IPS-18c (cell line): ENCODE data around the gene DPP10.
"Not testable (repeated sequence)": the region's sequence is repeated elsewhere in the genome, so short reads cannot be mapped to it uniquely, and the experiment has no call there.

Source experiments
- H3K4me3 ChIP-seq: 2 replicates; pipeline ENCODE4 v1.7.0; 2013; ENCODE audit warnings: low read depth, mild to moderate bottlenecking, low read length, moderate library complexity; ENCODE audit not compliant: insufficient read depth
- H3K9me3 ChIP-seq: one replicate; pipeline ENCODE4 v1.6.1; 2013; ENCODE audit warnings: mild to moderate bottlenecking, low read length, moderate library complexity; ENCODE audit not compliant: control insufficient read depth, insufficient read depth

The DPP10 gene

GRCh38 chr2:114488841-114489530 is 46.5 kb downstream of the DPP10 start:
- no peak overlapping the region for H3K4me3 ChIP-seq
- H3K9me3 ChIP-seq, result no peaks in the 10 kb centered on the region

GRCh38 chr2:114495046-114495445 is 52.6 kb downstream of the DPP10 start:
- Histone ChIP-seq H3K9me3 (no peaks in the 10 kb centered on the region), H3K4me3 (no peak overlapping the region)

DNA sequence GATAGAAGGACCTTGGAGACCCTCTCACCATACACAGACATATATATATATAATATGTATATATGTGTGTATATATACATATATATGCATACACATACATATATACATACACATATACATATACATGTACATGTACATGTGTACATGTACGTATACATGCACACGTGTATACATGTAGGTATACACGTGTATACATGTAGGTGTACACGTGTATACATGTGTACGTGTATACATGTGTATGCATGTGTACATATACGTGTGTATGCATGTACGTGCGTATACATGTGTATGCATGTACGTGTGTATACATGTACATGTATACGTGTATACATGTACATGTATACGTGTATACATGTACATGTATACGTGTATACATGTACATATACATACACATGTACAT is 54.5 kb downstream of the DPP10 start:
- Histone ChIP-seq H3K9me3 (no peaks in the 10 kb centered on the region), H3K4me3 (no peak overlapping the region)

- H3K4me3 ChIP-seq, result no peak overlapping the region
- H3K9me3 ChIP-seq, result no peaks in the 10 kb centered on the region
These were observed 56.7 kb downstream of the DPP10 start for GRCh38 chr2:114499101-114499500.

DNA sequence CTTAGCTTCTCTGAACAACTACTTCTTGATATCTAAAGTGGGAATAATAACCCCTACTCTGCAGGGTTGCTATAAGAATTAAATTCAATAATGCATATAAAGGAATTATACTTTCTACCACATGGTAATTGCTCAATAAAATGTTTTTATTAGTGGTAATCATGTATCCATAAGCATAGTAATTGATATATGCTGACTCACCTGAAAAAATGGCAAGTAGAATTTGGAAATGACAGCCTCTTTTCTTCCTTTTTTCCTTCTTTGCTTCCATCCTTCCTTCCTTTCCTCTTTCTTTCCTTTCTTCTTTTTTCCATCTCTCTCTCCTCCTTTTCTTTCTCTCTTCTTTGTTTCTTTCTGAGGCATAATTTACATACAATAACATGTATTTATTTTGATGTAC is 65.3 kb downstream of the DPP10 start:
- Histone ChIP-seq H3K4me3 (no peak overlapping the region), H3K9me3 (peaks cover 3% of the 10 kb centered on the region)

DNA sequence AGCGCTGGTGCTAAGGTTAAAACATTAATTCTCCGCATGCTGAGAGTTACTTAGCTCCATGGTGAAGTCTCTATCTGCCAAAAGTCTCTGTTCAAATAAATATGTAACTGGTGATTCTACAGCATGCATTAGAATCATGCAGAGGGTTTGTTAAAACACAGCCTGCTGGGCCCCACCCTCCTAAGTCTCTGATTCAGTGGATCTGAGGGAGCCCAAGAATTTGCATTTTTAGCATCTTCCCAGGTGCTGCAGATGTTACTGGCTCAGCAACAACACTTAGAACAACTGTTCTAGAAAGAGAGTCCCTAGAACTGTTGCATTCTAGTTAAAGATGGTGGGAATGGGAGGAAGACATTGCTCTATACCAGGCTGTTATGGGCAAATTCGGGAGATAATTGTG is 73.4 kb downstream of the DPP10 start:
- no peaks in the 10 kb centered on the region for H3K9me3 ChIP-seq
- H3K4me3 ChIP-seq, result no peak overlapping the region

GRCh38 chr2:114517580-114517979 is 75.1 kb downstream of the DPP10 start:
- H3K4me3 ChIP-seq, result no peak overlapping the region
- no peaks in the 10 kb centered on the region for H3K9me3 ChIP-seq

GRCh38 chr2:114518738-114519137 is 76.3 kb downstream of the DPP10 start:
- H3K4me3 ChIP-seq, result no peak overlapping the region
- no peaks in the 10 kb centered on the region for H3K9me3 ChIP-seq

DNA sequence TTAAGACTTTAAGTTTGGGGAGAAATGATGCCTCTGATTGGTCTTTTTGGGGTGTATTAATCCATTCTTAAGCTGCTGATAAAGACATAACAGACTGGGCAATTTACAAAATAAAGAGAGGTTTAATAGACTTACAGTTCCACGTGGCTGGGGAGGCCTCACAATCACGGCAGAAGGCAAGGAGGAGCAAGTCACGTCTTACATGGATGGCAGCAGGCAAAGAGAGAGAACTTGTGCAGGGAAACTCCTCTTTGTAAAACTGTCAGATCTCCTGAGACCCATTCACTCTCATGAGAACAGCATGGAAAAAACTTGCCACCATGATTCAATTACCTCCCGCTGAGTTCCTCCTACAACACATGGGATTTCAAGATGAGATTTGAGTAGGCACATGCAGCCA is 80.2 kb downstream of the DPP10 start:
- H3K4me3 ChIP-seq, result not testable (repeated sequence)

GRCh38 chr2:114525955-114526354 is 83.5 kb downstream of the DPP10 start:
- Histone ChIP-seq H3K4me3 (no peak overlapping the region), H3K9me3 (no peaks in the 10 kb centered on the region)

More for the DNA sequence above, 80.2 kb downstream of the DPP10 start:
- H3K9me3 ChIP-seq, result not testable (repeated sequence)

DNA sequence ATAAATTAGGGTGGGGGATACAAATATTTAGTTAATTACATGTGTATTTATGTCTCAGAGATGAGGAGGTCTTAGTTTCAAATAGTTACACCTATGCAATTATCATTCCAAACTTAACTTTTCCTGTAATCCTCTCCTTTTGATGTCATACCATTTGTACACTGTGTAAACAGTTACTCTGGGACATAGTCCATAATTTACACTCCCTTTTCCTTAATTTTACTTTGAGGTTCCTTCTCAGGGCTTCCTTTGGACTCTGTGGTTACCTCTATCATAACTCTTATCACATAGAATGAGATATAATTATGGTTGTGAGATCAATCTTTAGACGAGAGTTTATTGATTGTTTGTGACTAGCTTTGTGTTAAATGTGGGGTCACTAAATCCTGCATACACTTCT is 84.4 kb downstream of the DPP10 start:
- H3K4me3 ChIP-seq, result no peak overlapping the region
- H3K9me3 ChIP-seq, result no peaks in the 10 kb centered on the region

DNA sequence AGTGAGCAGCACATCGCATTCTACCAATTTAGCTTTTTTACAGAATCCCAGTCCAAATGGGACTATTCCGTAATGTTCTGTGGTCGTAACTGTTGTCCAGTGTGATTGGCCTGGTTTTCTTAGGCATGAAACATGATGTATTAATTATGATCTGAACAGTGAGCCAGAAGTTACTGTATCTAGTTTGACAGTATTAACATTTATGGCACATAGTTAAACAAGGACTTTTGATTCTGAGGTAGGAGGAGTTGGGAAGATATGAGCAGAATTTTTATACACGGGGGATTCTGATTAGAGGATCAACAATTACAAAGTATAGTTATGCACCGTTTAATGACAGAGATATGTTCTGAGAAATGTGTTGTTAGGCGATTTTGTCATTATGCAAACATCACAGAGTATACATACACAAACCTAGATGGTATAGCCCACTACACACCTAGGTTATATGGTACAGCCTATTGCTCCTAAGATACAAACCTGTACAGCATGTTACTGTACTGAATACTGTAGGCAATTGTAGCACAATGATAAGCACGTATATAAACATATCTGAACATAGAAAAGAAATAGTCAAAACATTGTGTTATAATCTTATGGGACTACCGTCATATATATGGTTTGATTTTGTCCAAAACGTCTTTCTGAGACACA is 85.0 kb downstream of the DPP10 start:
- Histone ChIP-seq H3K4me3 (no peak overlapping the region), H3K9me3 (no peaks in the 10 kb centered on the region)

DNA sequence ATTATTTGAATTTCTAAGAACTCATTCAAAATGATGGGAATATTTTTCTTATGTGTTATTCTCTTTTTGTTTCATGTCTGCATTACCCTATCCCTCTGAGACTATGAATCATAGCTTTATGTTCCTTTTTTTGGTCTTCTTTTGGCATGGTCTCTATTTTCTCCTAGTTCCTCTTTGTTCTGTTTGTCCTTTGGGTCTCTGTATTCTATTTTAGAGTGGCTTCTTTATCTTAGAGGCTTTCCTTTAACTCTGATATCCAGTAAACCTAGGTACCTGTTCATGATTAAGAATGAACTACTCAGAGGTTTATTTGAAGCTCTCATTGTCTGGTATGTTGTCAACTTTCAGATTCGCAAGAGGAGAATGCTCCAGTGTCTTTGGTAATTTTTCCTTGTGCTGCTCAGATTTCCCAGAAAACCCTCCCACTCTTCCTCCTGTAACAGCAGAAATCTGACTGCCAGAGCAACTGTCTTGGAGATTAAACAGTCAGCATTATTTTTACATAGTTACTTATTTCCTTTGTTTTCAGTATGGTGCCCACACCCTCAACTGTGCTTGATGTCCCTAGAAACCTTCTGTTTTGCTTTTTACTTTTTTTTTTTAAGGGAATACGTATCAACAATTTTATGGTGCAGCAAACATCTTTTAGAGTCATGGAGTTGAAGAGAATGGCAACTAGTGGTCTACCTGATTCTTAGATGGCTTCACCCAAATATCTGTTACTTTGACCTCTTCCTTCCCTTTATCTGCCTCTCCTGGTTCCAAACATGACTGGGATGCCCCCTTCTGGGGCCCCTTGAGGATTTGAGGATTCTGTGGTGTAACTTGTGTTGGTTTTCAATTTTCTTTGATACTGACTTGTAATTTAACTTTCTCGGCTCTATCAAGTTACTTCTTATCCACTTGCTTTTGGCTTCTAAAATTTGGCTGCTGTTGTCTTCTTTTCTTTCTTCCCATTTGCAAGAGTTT is 92.0 kb downstream of the DPP10 start:
- Histone ChIP-seq H3K9me3 (no peaks in the 10 kb centered on the region), H3K4me3 (no peak overlapping the region)

GRCh38 chr2:114537777-114538176 is 95.3 kb downstream of the DPP10 start:
- Histone ChIP-seq H3K4me3 (no peak overlapping the region), H3K9me3 (no peaks in the 10 kb centered on the region)

DNA sequence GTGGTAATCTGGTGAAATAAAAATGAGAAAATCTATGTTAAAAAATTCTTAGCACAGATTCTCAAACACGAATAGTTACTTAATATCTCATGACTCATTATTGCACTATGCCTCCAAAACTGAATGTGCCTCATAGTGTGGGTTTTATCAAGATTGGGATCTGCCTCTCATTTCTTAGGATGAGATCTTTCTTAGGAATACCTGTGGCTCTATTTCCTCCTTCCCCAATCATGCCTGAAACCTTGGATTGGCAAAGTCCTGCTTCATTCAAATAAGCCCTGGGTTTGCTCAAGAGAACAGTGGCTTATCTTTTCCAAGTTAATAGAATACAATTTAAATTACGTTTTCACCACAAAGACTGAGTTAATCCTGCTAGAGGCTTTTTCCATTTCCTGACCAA is 100.3 kb downstream of the DPP10 start:
- Histone ChIP-seq H3K9me3 (no peaks in the 10 kb centered on the region), H3K4me3 (no peak overlapping the region)

GRCh38 chr2:114543236-114543766 is 100.9 kb downstream of the DPP10 start:
- Histone ChIP-seq H3K9me3 (no peaks in the 10 kb centered on the region), H3K4me3 (no peak overlapping the region)

- Histone ChIP-seq H3K9me3 (no peaks in the 10 kb centered on the region), H3K4me3 (no peak overlapping the region)
These were observed 102.6 kb downstream of the DPP10 start for GRCh38 chr2:114545052-114545451.

DNA sequence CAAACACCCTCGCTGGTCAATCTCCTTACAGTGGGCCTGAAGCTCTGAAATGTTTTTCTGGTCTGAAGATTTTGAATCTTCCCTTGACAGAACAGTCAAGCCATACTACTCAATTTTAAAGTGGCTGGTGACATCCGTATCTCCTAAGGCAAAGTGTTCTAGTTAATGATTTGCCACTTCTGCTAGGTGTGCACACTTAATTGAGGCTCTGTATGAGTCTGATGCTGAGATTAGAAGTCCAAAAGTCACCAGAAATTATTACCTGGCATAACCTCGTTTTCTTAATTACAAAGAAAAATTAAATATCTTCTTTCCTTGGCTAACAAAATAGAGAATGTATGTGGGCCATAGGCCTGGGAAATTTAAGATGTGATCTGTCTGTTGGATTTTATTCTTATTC is 104.1 kb downstream of the DPP10 start:
- Histone ChIP-seq H3K4me3 (no peak overlapping the region), H3K9me3 (no peaks in the 10 kb centered on the region)
